Measurements from ENCODE around the gene C2CD4C.

DNA sequence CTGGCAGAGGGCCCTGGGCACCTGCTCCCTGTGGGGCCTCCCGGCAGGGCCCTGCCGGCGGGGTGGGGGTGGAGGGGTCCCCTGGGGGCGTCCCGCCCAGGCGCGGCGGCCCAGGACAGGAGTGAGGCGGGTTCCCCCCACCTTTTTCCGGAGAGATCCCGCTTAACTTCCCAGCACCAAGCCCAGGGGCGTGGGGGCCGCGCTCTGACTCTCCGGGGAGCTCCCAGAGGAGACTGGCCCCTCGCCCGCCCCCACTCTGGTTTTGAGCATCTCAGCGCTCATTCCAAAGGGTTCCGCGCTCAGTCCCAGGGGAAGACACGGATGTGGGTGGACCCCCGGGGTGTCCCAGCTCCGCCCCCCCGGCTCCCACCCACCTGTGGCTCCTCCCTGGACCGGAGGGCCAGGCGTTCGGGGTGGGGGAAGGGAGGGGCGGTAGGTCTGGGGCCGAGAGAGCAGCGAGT lies 476 bp downstream of the C2CD4C start:
- TF ChIP-seq POLR2AphosphoS5 (IDR thresholded peaks at IDR 0.05; ENCODE audit: low read depth) (no peak), EZH2 (IDR thresholded peaks at IDR 0.05; ENCODE audit: low read depth, unreplicated experiment) (no peak)
- TF ChIP-seq, protein P1, sequence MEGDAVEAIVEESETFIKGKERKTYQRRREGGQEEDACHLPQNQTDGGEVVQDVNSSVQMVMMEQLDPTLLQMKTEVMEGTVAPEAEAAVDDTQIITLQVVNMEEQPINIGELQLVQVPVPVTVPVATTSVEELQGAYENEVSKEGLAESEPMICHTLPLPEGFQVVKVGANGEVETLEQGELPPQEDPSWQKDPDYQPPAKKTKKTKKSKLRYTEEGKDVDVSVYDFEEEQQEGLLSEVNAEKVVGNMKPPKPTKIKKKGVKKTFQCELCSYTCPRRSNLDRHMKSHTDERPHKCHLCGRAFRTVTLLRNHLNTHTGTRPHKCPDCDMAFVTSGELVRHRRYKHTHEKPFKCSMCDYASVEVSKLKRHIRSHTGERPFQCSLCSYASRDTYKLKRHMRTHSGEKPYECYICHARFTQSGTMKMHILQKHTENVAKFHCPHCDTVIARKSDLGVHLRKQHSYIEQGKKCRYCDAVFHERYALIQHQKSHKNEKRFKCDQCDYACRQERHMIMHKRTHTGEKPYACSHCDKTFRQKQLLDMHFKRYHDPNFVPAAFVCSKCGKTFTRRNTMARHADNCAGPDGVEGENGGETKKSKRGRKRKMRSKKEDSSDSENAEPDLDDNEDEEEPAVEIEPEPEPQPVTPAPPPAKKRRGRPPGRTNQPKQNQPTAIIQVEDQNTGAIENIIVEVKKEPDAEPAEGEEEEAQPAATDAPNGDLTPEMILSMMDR (conservative IDR thresholded peaks at IDR 0.05; ENCODE audit: low read depth in 2 of 2), result no peak
- TF ChIP-seq, protein P2, sequence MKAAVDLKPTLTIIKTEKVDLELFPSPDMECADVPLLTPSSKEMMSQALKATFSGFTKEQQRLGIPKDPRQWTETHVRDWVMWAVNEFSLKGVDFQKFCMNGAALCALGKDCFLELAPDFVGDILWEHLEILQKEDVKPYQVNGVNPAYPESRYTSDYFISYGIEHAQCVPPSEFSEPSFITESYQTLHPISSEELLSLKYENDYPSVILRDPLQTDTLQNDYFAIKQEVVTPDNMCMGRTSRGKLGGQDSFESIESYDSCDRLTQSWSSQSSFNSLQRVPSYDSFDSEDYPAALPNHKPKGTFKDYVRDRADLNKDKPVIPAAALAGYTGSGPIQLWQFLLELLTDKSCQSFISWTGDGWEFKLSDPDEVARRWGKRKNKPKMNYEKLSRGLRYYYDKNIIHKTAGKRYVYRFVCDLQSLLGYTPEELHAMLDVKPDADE (IDR thresholded peaks at IDR 0.05), result no peak
